AG10803 (cell line): ENCODE measurements around the gene FOXL2NB.

ENCODE experiments used
- DNase-seq: peaks from one replicate; pipeline ENCODE4 v3.0.0; 2010; ENCODE audit warnings: low read depth
- H3K4me3 ChIP-seq: 2 replicates; pipeline ENCODE4 v1.5.1; 2011; ENCODE audit warnings: mild to moderate bottlenecking, low read length, control low read depth
- CTCF ChIP-seq: conservative IDR thresholded peaks from 2 replicates; pipeline ENCODE4 v1.5.1; 2011; ENCODE audit warnings: mild to moderate bottlenecking, low read length, control low read depth, inconsistent platforms

FOXL2NB gene

DNA sequence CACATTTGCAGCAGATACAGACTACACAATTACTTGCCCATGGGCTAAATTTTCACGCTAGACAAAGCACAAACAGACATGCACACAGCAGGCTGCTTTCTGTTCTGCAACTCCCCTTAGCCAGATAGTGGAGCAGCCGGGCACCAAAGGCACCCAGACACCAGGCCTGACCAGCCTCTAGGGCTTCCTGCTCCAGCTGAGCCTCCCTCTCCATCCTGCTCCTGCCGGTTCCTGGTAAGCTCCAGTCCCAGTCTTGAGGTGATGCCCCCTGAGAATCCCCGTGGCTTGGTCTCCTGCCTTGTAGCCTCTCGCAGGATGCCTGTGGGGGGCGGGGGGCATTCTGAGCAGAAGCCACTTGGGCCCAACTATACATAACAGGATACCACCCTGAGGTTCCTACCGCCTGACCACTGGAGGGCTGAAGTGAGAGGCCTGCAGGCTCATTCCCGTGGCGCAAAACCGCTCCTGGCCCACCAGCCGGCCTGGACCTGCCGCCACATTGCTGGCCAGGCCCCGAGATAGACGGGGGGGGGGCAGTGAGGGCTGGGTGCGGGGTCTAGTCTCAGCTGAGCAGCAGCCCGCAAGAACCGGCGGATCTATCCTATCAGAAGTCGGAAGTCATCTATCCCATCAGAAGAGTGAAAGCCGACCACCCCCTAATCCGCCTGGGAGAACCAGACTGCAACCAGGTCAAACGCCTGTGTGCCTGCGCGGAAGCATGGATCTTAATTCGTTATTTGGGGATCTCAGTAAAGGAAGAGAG lies 4.0 kb upstream of the FOXL2NB start:
- TF ChIP-seq CTCF = no peak
- H3K4me3 ChIP-seq = no peak overlapping the region
- DNase-seq = no peak

GRCh38 chr3:138943724-138944653 lies 3.0 kb upstream of the FOXL2NB start:
- H3K4me3 ChIP-seq = peak overlapping the region; percentile 60
- no peak for DNase-seq
- no peak for TF ChIP-seq CTCF

GRCh38 chr3:138944654-138944928 lies 2.4 kb upstream of the FOXL2NB start:
- no peak for TF ChIP-seq CTCF
- peak overlapping the region; percentile 60 for H3K4me3 ChIP-seq
- DNase-seq = no peak

GRCh38 chr3:138944929-138945708 lies 1.9 kb upstream of the FOXL2NB start:
- H3K4me3 ChIP-seq = peak overlapping the region; percentile 60
- DNase-seq = peak; percentile 32
- no peak for TF ChIP-seq CTCF

- peak overlapping the region; percentile 71 for H3K4me3 ChIP-seq
- peak; percentile 62 for DNase-seq
- peak; percentile 45 for TF ChIP-seq CTCF
These were observed 1.0 kb upstream of the FOXL2NB start for GRCh38 chr3:138945709-138946662.

DNA sequence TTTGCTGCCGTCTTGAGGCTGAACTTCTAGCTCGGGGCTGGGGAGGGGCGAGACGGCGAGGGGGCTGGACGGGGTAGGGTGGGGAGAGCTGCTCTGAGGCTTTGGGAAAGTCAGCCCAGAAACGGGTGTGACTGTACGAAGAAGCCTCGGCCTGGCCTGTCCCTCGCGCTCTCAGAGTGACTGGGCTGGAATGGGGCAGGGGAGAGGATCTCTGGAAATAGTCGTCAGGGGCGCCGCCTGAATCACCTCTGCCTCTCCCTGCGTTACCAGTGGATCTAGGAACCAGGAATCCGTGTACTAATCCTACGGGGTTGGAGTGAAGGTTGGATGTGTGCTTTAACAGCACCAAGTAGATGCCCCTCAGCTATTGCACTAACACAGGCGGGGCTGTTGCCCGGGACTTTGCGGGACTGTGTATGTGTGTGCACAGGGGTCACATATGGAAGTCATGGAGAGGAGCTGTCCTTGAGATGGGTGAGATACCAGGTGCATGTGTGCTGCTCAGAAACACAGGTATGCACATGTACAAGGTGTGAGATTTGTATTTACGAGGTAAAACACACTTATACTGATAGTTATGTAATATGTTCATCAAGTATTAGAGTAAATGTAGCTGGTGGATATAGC lies 591 bp downstream of the FOXL2NB start:
- peak; percentile 41 for DNase-seq
- TF ChIP-seq CTCF = no peak
- H3K4me3 ChIP-seq = peak overlapping the region; percentile 71
